ENCODE results near the gene TCF7L2. TPM values are rescaled to one million over a fixed set of nuclear protein-coding genes. Genes with fewer than 3 reads are reported as not detected.

The TCF7L2 gene
- total and polyA plus RNA-seq, 12 donors, result 8.7 to 24.7 (median 14.8) TPM

DNA sequence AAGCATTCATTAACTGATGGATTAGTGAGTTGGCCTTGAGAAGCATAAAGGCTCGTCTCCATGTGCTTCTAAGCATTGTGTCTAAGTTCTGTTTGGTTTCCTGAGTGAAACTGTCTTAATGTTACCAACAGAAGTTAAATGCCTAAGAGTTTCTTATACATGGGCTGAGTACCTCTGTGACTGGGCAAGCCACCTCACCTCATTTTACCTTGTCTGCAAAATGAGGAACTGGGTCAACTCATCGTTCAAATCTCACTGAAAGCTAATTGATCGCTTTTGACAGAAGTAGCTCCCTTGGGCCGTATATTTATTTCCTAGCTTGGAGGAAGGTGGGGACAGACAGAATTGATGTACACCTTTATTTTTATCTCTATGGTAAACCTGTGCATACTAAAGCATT, 88.9 kb downstream of the TCF7L2 start:
- Histone ChIP-seq H3K36me3 (replicated peaks in 1 of 2) (no peaks in the 10 kb centered on the region), H3K9me3 (replicated peaks in 1 of 3) (no peaks in the 10 kb centered on the region), H3K27me3 (no peaks in the 10 kb centered on the region), H3K27ac (no peak overlapping the region), H3K4me3 (no peak overlapping the region), H3K4me1 (replicated peaks in 1 of 2) (peaks cover 0 to 15% of the 10 kb centered on the region in 2 donors)
- no peak for TF ChIP-seq POLR2A (IDR thresholded peaks at IDR 0.05)
- TF ChIP-seq, protein P1, sequence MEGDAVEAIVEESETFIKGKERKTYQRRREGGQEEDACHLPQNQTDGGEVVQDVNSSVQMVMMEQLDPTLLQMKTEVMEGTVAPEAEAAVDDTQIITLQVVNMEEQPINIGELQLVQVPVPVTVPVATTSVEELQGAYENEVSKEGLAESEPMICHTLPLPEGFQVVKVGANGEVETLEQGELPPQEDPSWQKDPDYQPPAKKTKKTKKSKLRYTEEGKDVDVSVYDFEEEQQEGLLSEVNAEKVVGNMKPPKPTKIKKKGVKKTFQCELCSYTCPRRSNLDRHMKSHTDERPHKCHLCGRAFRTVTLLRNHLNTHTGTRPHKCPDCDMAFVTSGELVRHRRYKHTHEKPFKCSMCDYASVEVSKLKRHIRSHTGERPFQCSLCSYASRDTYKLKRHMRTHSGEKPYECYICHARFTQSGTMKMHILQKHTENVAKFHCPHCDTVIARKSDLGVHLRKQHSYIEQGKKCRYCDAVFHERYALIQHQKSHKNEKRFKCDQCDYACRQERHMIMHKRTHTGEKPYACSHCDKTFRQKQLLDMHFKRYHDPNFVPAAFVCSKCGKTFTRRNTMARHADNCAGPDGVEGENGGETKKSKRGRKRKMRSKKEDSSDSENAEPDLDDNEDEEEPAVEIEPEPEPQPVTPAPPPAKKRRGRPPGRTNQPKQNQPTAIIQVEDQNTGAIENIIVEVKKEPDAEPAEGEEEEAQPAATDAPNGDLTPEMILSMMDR (IDR thresholded peaks at IDR 0.05), result no peak
- 73 to 81% (median 78%) methylated on average over 4 of the region's 4 CpGs for WGBS, 4 donors
- DNase-seq, result no peak
- intact Hi-C loops (cut with DNase I), result no loop called here

DNA sequence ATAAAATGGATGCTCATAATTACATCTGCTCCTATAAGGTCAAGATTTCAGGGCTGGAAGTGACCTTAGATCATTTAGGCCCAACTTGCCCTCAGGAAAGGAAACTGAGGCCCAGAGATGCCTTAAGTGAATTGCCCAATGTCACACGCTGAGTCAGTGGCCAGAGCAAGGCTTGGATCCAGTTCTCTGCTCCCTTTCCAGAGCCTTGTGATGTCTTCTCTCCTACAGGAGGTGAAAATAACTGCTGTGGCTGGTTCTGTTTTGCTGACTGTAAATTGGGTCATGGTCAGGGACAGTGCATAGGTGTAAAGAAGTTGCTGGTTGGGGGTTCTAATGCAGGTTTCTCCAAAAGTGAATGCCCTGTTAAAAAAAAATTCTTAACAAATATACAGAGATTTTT, 91.3 kb downstream of the TCF7L2 start:
- peak overlapping the region in 1 of 5 donors; percentile 7 for H3K27ac ChIP-seq

DNA sequence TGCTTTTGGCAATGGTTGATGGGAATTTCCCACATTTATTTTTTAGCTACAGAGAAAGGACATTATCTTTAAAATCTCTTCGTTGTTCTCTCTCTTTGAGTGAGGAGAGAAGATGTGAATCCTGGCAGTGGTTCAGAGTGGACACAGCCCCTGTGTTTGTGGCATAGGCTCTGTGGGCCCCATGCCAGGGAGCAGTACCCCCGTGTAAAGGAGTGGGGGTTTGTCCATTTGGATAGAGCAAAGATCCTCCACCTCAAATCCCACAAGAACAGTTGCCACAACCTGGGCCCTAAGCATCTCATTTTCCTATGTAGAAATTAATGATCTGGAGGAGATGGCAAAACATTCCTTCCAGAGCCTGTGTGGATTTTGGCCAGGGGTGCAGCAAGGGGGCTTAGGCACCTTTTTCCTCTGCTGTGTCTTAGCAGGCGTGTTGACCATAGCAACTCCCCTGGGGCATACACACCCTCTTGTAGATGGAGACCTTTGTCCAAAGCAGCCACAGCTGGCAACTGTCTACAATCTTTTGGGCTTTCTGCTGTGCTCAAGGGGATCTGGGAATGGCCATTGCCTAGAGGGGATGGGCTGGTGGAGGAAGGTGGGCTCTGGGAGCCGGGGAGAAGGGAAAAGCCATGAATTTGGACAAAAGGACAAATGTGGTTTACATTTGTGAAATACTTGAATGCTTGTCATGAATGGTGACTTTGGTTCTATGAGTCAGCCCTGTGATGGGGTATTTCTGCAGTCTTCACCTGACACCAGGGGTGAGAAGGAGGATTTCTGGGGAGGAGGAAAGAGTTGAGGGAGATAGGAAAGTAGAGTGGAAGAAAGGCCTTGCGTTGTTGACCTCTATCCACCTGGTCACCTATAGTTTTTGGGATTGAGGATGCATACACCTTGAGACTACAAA, 92.0 kb downstream of the TCF7L2 start:
- peaks cover 0 to 31% of the 10 kb centered on the region in 2 donors for H3K4me1 ChIP-seq (replicated peaks in 1 of 2)
- WGBS, 4 donors, result 68 to 84% (median 74%) methylated on average over 5 of the region's 5 CpGs
- no peak overlapping the region for H3K27ac ChIP-seq
- no peak for DNase-seq
- intact Hi-C loops (cut with DNase I), result no loop called here
- H3K4me3 ChIP-seq, result no peak overlapping the region
- no peaks in the 10 kb centered on the region for H3K9me3 ChIP-seq (replicated peaks in 1 of 3)
- no peaks in the 10 kb centered on the region for H3K36me3 ChIP-seq (replicated peaks in 1 of 2)
- no peak for TF ChIP-seq POLR2A (IDR thresholded peaks at IDR 0.05)
- TF ChIP-seq, protein P1 (IDR thresholded peaks at IDR 0.05), result no peak
- no peaks in the 10 kb centered on the region for H3K27me3 ChIP-seq

More for the DNA sequence above, 91.3 kb downstream of the TCF7L2 start:
- peak in 1 of 7 donors; percentile 49 for DNase-seq
- intact Hi-C loops (cut with DNase I), result no loop called here
- no peak for TF ChIP-seq POLR2A (IDR thresholded peaks at IDR 0.05)
- TF ChIP-seq, protein P1 (IDR thresholded peaks at IDR 0.05), result peak in 1 of 6 experiments; percentile 3
- Histone ChIP-seq H3K4me3 (no peak overlapping the region), H3K9me3 (replicated peaks in 1 of 3) (no peaks in the 10 kb centered on the region), H3K36me3 (replicated peaks in 1 of 2) (no peaks in the 10 kb centered on the region), H3K4me1 (replicated peaks in 1 of 2) (peaks cover 0 to 25% of the 10 kb centered on the region in 2 donors), H3K27me3 (no peaks in the 10 kb centered on the region)
- 59 to 92% (median 73%) methylated on average over 1 of the region's 1 CpG for WGBS, 4 donors

DNA sequence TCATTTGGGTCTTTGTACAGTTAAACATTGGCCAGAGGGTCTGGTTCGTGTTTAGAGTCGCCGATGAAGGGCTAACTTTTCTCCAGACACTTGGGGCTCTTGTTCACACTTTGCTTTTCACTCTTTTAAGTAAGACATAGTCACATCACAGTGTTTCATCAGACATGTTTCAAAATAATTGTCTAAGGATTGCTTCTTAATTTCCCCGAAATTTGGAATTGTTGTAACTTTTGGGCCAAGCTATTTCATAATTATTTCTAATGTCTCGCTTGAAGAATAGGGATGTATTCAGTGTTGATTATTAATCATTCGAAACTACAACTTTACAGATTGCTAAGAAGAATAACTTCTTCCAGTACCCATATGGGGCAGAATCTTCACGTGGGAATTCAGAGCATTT, 92.8 kb downstream of the TCF7L2 start:
- WGBS, 4 donors, result 82 to 94% (median 91%) methylated on average over 7 of the region's 7 CpGs
- Histone ChIP-seq H3K9me3 (replicated peaks in 1 of 3) (no peaks in the 10 kb centered on the region), H3K27me3 (no peaks in the 10 kb centered on the region), H3K36me3 (replicated peaks in 1 of 2) (no peaks in the 10 kb centered on the region), H3K4me1 (replicated peaks in 1 of 2) (peaks cover 7 to 39% of the 10 kb centered on the region in 2 donors), H3K4me3 (no peak overlapping the region), H3K27ac (no peak overlapping the region)
- DNase-seq, result no peak
- intact Hi-C loops (cut with DNase I), result no loop called here
- no peak for TF ChIP-seq POLR2A (IDR thresholded peaks at IDR 0.05)

All from adrenal gland (tissue), 12 donors.